Kidney epithelial cell (primary cell): ENCODE results near the gene UNKL. TPM values are rescaled to one million over a fixed set of nuclear protein-coding genes. Genes with fewer than 3 reads are reported as not detected.

Experiments
- DNase-seq: peaks from one replicate; pipeline ENCODE4 v3.0.0-alpha.2; 2010; ENCODE audit warnings: low read depth
- H3K27me3 ChIP-seq: 2 replicates; pipeline ENCODE4 v1.6.0; 2011; ENCODE audit warnings: low read length; ENCODE audit not compliant: control insufficient read depth, insufficient read depth
- H3K36me3 ChIP-seq: 2 replicates; pipeline ENCODE4 v1.5.1; 2011; ENCODE audit warnings: low read length; ENCODE audit not compliant: control insufficient read depth, insufficient read depth
- H3K4me3 ChIP-seq: 2 replicates; pipeline ENCODE4 v1.5.1; 2011; ENCODE audit warnings: low read depth, mild to moderate bottlenecking, control low read depth, low read length
- CTCF ChIP-seq: IDR thresholded peaks from 2 replicates; pipeline ENCODE4 v1.5.1; 2011; ENCODE audit warnings: mild to moderate bottlenecking, moderate library complexity, low read length, control low read depth, inconsistent platforms; ENCODE audit not compliant: insufficient read depth, poor library complexity, severe bottlenecking
- total RNA-seq: library from RNA; depleted of rRNA; stranded (reverse); fragments of >200 nt; gene quantifications from 2 replicates; pipeline ENCODE4 v1.2.3, GENCODE V29; 2015

The UNKL gene
- total RNA-seq, 1 donor from 2014 or later: 19.3 TPM

- Histone ChIP-seq H3K36me3 (no peaks in the 10 kb centered on the region), H3K27me3 (peaks cover 34% of the 10 kb centered on the region), H3K4me3 (no peak overlapping the region)
- DNase-seq: no peak
- TF ChIP-seq CTCF: no peak
Measured at GRCh38 chr16:1430214-1430758, 15.8 kb upstream of the UNKL start.

DNA sequence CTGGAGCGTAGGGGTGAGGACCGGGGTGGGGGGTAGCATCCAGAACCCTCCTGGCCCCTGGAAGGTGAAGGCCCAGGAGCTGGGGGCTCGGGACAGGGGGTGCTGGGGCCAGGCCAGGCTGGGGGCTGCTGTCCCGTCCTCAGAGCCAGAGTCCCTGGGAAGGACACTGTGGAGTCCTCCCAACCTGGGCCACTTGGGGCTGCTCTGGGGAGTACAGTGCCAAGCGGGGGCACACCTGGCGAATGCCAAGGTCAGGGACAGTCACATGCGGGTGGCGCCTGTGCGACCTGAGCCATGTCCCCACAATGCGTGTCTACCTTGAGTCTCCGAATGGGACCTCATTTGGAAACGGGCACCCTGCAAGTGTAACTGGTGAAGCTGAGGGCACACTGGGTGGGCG, 15.1 kb upstream of the UNKL start:
- peaks cover 34% of the 10 kb centered on the region for H3K27me3 ChIP-seq
- H3K4me3 ChIP-seq: no peak overlapping the region
- H3K36me3 ChIP-seq: no peaks in the 10 kb centered on the region
- no peak for DNase-seq
- TF ChIP-seq CTCF: no peak

DNA sequence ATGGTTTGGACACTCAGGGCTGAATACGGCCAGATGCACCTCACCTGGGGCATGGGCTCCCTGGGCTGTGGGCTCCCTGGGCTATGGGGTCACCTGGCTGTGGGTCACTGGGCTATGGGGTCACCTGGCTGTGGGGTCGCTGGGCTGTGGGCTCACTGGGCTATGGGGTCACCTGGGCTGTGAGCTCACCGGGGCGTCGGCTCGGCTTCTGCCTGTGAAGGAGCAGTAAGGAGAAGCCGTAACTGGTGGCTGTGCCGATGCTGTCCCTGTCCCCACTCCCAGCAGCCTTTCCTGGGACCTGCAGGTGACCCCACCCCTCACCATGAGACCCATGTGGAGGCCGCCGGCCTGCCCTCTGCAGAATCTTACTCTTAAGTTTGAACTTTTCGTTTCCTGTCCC, 14.5 kb upstream of the UNKL start:
- no peak for TF ChIP-seq CTCF
- Histone ChIP-seq H3K4me3 (no peak overlapping the region), H3K36me3 (no peaks in the 10 kb centered on the region), H3K27me3 (peaks cover 32% of the 10 kb centered on the region)
- DNase-seq: no peak

GRCh38 chr16:1428511-1428910, 14.0 kb upstream of the UNKL start:
- Histone ChIP-seq H3K36me3 (no peaks in the 10 kb centered on the region), H3K4me3 (no peak overlapping the region), H3K27me3 (peaks cover 28% of the 10 kb centered on the region)
- DNase-seq: no peak
- TF ChIP-seq CTCF: no peak

- H3K36me3 ChIP-seq: no peaks in the 10 kb centered on the region
- H3K4me3 ChIP-seq: no peak overlapping the region
- no peak for DNase-seq
- TF ChIP-seq CTCF: no peak
- H3K27me3 ChIP-seq: peaks cover 20% of the 10 kb centered on the region
Measured at GRCh38 chr16:1427473-1428461, 13.3 kb upstream of the UNKL start.
